ENCODE results near the gene IL26.
"Not testable (repeated sequence)": the region's sequence is repeated elsewhere in the genome, so short reads cannot be mapped to it uniquely, and the experiment has no call there.

The IL26 gene

DNA sequence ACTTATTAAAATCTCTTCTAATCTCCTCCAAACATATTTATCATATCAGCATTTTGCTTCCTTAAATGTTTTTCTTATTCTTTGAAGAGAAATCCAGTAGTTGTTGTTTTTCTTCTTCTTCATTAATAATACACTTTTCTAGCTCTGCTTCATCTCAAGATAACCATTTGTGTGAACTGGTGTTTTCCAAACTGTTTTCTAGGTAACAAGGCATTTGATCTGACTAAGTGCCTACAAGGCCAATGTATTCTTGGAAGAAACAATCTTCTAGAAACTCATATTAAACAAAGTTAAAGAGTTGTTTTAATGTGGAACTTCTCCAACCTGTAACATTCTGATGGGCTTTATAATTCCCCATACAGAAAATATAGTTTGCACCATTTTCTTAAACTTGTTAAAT lies 35.3 kb downstream of the IL26 start:
- DNase-seq: no peak

DNA sequence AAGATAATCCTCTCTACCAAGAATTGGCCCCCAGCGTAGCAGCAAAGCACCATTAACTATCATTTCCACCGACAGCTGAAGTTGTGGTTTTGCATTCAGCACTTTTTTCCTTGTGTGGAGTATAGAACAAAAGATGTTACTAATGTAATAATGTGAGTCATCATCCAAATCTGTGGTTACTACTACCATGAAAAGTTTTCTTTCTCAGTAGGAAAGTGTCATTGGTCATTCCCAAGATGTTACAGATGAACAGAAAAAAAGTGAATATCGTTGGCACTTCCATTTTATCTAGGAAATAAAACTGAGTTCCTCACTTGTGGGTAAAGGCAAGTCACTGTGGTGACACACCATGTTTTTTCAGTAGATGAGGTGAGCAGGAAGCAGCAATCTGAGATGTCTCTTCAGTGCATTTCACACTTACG lies 35.8 kb downstream of the IL26 start:
- DNase-seq: no peak

DNA sequence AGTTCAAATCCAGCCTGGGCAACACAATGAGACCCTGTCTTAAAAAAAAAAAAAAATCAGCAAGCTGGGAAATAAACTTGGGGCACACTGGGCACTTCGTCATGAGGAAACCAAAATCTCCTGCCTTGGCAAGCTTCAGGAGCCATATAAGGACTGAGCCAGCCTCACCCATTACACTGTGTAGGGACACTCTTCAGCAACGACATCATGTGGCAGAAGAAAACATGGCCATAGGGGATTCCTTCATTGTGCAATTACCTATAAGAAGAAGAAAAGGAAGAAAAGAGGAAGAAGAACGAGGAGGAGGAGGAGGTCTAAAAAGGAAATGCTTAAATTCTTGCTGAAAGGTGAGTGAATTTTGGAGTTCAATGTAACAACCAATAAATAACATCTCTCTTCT lies 40.0 kb downstream of the IL26 start:
- DNase-seq: no peak

DNA sequence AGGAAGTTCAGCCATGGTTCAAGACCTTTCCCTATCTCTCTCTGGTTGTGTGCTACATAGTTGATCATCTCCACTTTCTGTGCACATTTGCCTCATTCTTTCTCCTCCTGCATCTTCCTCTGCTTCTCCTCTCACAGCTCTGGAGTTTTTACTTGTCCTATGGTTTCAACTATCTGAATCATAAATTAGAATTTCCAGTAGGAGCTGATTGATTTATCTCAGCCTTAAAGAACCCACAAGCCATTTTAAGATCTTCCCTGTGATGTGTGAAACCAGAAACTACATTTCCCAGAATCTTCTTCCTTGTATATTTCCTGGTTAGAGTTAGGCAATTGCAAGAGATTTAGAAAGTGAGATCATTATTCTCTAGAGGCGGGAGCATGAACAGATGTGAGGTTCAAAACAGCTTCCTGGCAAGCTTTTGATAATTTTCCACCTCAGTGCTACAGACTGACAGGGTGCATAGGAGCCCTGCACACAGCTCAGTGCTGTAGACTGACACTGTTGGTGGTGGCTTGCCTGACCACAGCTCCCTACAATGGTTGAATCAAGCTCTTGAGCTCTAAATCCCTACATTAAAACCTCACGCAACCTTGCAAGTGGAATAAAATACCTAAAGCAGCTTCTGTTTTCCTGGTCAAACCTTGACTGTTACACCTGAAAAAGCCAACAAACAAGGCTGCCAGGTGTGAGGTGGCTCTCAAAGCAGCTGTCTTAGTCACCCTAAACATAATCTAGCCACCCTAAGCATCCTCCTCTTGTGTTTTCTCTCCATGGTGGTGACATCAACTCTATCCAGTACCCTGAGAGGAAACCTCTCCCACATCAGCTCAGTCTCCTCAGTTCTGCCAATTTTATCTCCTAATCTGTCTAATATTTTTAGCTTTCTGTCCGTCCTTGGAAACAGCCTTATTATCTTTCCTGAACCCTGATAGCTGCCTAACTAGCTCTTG lies 44.5 kb downstream of the IL26 start:
- DNase-seq: peak; percentile 99

DNA sequence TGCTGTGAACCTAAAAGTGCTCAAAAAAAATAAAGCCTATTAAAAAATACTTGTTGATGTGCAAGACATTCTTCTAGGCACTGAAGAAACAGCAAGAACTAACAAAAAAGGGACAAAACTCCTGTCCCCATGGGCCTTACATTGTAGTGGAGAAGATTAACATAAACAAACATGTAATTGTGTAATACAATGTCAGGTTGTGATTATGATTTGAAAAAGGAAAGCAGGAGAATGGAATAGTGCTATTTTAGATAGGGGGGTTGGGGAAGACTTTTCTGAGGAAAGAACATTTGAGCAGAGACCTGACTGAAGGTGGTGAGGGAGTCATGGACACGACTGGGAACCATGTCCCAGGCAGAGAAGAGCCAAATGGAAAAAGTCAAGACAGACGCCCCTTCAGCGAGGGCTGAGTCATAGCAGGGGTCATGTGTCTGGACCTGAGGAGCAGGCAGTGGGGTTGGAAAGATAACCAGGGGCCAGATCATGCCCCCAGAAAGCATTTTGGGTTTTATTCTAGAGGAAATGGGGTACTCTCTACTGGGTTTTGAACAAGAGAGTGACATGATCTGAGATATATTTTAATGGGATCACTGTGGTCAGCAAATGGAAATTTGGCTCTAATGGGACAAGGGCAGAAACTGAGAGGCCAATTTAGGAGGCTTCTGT lies 46.7 kb downstream of the IL26 start:
- no peak for DNase-seq

DNA sequence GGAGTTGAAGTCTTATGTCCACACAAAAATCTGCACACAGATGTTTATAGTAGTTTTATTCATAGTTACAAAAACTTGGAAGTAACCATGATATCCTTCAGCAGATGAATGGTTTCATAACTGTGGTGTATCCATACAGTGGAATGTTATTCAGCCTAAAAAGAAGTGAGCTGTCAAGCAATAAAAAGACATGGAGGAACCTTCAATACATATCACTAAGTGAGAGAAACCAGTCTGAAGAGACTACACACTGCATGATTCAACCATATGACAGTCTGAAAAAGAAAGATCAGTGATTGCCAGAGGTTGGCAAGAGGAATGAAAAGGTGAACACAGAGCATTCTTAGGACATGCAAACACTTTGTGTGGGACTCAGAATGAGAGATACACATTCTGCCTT lies 47.4 kb downstream of the IL26 start:
- no peak for DNase-seq

DNA sequence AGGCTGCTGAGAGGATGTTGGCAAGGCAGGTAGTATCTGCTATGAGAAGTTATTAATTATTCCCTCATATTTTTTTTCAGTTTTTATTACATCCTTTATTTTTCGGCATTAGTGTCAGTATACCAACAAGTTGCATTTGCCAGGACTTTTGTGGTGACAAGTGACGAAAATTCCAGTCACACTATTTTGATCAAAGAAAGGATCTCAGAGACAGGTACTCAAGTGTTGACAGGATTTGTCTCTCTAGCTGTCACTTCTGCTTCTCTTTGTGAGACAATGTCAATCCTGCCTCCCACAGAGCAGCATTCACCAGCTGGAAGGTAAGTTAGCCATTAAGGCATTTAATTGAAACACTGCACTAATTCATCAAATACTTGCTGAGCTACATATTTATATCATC lies 48.0 kb downstream of the IL26 start:
- no peak for DNase-seq

DNA sequence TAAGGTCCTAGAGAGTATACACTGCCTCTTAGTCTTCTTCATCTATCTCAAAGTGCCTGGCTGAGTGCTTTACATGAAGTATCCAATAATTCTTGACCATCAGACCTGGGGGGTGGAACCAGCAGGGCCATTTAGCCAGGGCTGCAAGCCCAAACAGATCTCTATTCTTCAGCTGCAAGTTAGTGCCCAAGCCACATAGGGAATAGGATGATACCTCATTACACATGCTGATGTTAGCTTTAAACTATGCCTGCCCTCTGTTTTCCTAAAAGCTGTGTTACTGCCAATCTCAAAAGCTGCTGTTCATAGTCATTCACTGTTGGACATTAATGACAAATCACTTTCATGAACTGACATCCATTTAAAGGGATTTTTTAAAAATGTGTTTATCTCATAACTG lies 49.4 kb downstream of the IL26 start:
- no peak for DNase-seq

DNA sequence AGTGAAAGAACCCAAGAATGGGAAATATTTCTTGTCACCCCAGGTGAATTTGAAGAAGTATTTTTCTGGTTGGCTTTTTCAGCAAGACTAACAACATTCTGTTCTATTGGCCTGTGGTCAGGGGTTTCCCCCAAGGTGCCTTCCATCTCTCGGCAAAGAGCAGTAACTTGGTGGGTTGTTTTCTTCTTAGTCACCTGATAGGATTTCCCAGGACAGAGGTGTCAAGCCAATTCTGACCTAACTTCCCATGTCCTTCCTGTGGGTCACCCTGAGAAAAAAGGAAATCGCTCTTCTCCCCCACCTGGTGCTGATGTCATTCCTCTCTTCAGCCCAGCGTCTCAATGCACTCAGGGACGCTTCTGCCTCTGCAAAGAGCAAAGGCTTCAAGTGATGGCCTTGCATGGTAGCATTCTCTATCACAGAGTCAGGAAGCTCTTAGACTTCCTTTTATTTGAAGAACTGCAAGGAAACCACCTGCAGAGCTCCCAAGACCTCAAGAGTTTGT lies 50.0 kb downstream of the IL26 start:
- DNase-seq: no peak

DNA sequence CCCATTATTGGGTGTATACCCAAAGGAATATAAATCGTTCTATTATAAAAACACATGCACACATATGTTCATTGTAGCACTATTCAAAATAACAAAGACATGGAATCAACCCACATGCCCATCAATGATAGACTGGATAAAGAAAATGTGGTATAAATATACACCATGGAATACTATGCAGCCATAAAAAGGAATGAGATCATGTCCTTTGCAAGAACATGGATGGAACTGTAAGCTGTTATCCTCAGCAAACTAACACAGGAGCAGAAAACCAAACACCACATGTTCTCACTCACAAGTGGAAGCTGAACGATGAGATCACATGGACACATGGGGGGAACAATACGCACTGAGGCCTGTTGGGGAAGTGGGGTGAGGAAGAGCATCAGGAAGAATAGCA lies 50.8 kb downstream of the IL26 start:
- not testable (repeated sequence) for DNase-seq

DNA sequence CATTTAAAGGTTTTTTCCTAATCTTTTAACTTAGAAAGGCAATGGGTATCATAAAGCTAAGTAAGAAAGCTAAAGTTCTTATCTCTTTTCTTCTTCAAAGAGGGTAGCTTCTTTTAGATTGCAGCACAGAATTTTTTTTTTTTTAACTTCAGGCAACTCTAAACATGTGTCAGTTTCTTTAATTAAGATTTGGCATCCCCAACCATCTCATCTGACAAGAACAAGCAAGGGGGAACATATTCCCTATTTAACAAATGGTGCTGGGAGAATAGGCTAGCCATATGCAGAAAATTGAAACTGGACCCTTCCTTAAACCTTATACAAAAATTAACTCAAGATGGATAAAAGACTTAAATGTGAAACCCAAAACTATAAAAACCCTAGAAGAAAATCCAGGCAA lies 51.8 kb downstream of the IL26 start:
- peak; percentile 16 for DNase-seq

DNA sequence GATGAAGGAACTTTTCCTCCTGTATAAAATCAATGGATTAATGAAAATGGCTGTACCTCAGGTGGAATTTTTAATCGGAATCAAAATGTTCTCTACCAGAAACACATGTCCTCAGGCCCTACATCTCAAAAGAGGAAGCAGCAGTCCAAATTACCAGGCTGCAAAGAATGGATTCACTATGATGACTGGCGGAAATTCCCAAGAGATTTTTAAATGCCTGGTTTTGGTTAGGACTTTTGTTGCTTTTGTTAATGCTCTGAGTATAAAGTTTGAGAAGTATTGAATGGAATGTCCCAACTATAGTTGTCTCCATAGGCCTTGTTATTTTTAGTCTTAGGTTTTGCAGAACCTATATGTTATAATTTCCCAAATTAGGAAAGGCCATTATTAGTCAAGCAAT lies 54.9 kb downstream of the IL26 start:
- DNase-seq: no peak

DNA sequence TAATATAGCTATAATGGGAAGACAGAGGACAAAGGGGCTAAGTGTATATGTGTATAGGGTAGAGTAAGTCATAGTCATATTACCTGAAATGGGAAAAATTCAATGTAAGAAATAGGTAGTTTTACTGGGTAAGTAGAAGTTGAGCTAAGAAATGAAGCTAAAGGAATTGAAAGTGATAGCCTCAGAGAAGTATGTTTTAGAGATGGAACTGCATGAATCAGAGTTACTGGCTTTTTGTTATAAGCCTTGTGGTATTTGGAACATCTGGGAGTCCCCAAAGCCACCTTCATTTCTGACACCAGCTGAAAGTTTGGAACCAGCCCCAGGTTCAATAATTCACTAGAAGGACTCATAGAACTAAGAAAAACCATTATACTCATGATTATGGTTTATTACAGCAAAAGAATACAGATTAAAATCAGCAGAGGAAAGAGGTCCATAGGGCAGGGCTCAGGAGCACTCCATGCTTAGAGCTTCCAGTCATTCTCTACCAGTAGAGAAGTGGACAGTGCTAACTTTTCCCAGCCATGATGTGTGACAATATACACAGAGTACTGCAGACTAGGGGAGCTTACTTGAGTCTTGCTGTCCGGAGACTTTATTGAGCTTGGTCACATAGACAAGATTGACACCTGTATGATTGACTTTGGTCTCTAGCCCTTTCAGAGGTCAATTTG lies 56.3 kb downstream of the IL26 start:
- no peak for DNase-seq

DNA sequence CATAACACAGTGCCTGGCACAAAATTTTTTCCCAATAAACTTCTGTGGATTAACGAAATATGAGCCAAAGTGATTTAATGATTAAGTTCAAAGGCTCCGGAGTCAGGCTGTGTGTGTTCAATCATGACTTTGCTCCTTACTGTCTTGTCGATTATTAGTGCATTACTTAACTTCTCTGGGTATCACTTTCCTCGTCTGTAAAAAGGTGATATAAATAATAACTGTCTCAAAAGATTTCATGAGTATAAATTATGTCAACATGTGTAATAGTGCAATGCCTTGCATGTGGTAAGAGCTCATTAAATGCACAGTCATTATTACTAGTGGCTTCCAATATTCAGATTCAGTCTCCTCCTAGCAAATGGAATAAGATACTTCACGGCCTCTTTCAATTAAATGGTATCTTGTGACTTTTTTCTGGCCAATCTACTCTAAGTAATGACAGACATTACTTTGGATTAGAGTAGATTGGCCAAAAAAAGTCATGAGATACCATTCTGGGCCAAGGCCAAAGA lies 59.2 kb downstream of the IL26 start:
- DNase-seq: peak; percentile 36

DNA sequence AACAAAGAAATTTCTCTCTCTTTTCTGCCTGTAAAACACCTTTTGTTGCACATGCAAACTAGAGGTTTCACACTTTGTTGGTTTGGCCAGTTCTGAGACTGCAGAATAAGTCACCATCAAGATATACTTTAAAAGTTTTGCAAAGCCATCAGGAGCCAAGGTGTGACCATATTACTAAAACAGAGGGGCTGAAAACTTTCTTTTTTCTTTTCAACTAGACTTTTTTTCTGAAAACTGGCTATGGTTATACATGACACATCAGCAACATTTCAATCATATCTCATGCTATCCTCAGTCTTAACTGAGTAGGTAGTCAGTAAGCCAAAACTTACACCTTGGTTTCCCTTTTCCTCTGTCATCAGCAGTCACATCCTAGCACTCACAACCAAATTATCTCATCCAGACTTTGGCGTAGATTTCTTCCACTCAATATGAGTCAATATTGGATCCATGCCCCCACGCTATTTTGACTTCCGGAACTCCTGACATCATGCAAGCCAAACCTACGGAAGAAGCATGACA lies 62.0 kb downstream of the IL26 start:
- DNase-seq: no peak

DNA sequence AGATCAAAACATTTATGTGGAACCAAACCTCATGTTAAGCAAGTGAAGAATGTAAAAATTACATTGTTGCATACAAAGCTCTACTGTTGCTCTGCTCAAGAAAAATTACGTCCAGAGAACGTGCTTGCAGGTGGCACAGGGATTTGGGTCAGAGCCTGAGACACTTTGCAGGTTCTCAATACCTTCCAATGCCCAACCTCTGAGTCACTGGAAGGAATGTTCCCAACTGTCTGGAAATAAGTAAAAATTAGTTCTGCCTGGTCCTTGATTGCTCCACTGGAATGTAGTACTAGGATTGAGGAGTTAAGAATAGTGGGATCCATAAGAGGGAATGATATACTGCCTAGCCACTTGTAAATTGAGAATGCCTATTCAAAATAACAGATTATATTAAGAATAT lies 63.2 kb downstream of the IL26 start:
- DNase-seq: no peak

DNA sequence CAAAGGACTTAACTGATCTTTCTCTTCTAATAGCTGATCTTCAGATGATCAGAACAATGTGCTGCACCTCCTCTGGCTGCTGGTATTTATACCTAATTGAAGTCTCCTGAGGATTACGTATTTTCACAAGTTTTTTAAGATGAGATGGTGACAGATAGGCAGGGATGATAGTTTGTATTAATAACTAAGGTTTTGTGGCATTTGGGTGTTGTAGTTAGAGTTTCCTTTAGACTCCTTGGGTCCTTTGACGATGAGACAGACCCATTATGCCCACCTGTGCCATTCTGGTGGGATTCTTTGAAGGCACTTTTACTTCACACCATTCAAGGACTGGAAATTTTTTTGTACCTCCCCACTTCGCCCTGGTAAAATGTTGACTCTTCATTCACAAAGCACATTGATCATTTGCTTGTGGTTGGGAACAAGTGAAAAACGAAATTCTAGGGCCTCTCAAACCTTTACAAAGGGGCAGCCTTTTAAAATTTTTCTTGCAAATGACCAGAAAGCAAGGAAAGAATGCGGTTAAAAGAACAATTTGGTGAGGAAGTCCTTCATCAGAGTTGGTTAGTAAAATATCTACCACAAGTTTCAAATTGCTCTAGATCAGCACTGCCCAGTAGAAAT lies 65.8 kb downstream of the IL26 start, which contains the start of gene IFNG:
TSS of gene IFNG (minus strand) at position 60 of the 624 bp plus-strand sequence. CDS start 125 bp downstream, outside the sequence.
- DNase-seq: no peak

DNA sequence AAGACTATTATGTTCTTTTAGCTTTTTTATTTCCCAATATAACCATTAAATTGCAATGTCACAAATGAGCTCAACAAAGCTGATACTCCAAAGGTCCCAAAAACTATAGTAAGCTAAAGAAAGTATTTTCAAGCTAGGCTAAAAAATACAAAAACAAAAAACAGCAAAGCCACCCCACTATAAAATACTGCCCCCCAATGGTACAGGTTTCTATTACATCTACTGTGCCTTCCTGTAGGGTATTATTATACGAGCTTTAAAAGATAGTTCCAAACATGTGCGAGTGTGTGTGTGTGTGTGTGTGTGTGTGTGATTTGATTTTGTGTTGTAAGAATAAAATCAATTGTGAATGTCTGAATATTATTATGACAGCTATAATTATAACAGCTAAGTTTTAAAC lies 67.2 kb downstream of the IL26 start:
- DNase-seq: peak; percentile 22

DNA sequence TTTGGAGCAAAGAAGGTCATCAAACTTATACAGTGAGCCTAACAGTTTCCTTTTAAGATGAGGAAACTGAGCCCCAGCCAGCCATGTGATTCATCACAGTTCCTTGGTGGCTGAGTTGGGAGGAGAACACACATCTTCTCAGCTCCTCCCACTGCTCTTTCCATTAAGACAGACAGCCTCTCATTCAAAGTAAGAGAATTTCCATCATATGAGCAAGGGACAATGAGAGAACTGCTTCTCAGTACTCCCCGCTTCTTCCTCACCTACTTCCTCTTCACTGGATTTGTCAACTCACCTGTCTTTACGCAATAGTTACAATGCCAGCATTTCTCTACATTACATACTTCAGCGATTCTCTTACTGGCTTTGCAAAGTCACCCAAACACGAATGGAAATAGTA lies 68.2 kb downstream of the IL26 start:
- no peak for DNase-seq

DNA sequence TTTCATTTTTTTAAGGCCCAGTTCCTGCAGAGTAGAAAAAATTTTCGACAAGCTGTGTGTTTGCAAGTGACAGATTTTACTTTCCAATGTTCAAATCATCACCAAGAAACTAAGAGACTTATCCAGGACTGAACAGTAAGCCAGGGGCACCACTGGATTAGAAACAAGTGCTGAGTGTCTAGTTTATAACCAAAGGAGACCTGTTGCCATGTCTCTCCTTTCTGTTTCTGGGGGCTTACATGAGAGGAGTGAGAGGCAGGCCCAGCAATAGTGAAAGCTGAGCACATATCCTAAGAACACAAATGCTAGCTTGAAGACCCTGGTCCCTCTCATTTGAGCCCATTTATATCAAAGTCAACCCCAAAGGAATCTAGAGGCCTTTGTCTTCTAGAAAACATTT lies 69.0 kb downstream of the IL26 start:
- no peak for DNase-seq

DNA sequence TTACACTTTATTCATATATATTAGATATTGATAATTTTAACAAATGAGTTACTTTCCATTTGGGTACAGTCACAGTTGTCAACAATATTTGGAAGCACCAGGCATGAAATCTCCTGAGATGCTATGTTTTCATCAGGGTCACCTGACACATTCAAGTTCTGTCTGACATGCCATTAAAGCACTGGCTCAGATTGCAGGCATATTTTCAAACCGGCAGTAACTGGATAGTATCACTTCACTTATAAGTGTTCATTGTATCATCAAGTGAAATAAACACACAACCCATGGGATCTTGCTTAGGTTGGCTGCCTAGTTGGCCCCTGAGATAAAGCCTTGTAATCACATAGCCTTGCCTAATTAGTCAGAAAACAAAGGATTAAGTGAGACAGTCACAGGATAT lies 70.8 kb downstream of the IL26 start:
- peak; percentile 85 for DNase-seq

Measured in NCI-H2171 treated with DMSO at 0.1 percent for 48 hours (cell line).